ENCODE results near the gene KMT2D.

KMT2D gene

DNA sequence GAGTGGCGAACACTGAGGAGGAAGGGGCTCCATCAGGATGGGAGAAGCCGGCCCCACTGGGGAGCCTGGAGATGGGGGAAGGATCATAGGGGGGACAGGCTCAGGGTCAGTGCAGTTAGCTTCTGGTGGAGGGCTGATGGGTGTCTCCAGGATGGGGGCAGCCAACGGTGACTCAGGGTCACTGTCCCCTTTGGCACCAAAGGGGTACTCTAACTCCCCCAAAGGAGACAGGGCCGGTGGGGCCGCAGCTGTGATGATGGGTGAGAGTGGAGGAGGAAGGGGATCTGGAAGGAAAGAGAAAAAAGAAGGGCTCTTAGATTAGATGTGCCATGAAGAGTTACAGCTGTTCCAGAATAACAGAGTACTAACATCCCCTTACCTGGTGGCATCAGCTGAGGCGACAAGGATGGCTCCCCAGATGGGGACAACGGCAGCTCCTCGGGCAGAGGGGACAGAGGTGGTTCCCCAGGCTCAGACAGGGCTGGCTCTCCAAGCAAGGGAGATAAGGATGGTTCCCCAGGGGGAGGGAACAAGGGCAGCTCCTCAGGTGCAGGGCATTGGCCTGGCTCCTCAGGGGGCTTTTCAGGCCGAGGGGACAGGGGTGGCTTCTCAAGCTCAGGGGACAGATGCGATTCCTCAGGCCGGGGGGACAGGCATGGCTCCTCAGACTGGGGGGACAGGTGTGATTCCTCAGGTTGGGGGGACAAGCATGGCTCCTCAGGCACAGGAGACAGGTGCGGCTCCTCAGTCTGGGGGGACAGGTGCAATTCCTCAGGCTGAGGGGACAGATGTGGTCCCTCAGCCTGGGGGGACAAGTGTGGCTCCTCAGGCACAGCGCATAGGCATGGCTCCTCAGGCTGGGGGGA lies 9.9 kb downstream of the KMT2D start:
- Histone ChIP-seq H3K27me3 (ENCODE audit: insufficient read depth, poor library complexity, severe bottlenecking) (no peaks in the 10 kb centered on the region), H3K27ac (replicated peaks) (no peak overlapping the region), H3K4me3 (replicated peaks; ENCODE audit: insufficient read depth, low read length) (no peak overlapping the region)
- no peak for DNase-seq (ENCODE audit: low read depth in 1 of 2, low spot score in 1 of 2)
- TF ChIP-seq, protein P1, sequence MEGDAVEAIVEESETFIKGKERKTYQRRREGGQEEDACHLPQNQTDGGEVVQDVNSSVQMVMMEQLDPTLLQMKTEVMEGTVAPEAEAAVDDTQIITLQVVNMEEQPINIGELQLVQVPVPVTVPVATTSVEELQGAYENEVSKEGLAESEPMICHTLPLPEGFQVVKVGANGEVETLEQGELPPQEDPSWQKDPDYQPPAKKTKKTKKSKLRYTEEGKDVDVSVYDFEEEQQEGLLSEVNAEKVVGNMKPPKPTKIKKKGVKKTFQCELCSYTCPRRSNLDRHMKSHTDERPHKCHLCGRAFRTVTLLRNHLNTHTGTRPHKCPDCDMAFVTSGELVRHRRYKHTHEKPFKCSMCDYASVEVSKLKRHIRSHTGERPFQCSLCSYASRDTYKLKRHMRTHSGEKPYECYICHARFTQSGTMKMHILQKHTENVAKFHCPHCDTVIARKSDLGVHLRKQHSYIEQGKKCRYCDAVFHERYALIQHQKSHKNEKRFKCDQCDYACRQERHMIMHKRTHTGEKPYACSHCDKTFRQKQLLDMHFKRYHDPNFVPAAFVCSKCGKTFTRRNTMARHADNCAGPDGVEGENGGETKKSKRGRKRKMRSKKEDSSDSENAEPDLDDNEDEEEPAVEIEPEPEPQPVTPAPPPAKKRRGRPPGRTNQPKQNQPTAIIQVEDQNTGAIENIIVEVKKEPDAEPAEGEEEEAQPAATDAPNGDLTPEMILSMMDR (IDR thresholded peaks at IDR 0.05; ENCODE audit: insufficient read depth, low read length): no peak
- TF ChIP-seq, protein P2, sequence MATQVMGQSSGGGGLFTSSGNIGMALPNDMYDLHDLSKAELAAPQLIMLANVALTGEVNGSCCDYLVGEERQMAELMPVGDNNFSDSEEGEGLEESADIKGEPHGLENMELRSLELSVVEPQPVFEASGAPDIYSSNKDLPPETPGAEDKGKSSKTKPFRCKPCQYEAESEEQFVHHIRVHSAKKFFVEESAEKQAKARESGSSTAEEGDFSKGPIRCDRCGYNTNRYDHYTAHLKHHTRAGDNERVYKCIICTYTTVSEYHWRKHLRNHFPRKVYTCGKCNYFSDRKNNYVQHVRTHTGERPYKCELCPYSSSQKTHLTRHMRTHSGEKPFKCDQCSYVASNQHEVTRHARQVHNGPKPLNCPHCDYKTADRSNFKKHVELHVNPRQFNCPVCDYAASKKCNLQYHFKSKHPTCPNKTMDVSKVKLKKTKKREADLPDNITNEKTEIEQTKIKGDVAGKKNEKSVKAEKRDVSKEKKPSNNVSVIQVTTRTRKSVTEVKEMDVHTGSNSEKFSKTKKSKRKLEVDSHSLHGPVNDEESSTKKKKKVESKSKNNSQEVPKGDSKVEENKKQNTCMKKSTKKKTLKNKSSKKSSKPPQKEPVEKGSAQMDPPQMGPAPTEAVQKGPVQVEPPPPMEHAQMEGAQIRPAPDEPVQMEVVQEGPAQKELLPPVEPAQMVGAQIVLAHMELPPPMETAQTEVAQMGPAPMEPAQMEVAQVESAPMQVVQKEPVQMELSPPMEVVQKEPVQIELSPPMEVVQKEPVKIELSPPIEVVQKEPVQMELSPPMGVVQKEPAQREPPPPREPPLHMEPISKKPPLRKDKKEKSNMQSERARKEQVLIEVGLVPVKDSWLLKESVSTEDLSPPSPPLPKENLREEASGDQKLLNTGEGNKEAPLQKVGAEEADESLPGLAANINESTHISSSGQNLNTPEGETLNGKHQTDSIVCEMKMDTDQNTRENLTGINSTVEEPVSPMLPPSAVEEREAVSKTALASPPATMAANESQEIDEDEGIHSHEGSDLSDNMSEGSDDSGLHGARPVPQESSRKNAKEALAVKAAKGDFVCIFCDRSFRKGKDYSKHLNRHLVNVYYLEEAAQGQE (IDR thresholded peaks at IDR 0.05; ENCODE audit: insufficient replicate concordance, low read depth): no peak
- no peak for TF ChIP-seq SPI1 (IDR thresholded peaks at IDR 0.05; ENCODE audit: borderline replicate concordance, low read depth)

DNA sequence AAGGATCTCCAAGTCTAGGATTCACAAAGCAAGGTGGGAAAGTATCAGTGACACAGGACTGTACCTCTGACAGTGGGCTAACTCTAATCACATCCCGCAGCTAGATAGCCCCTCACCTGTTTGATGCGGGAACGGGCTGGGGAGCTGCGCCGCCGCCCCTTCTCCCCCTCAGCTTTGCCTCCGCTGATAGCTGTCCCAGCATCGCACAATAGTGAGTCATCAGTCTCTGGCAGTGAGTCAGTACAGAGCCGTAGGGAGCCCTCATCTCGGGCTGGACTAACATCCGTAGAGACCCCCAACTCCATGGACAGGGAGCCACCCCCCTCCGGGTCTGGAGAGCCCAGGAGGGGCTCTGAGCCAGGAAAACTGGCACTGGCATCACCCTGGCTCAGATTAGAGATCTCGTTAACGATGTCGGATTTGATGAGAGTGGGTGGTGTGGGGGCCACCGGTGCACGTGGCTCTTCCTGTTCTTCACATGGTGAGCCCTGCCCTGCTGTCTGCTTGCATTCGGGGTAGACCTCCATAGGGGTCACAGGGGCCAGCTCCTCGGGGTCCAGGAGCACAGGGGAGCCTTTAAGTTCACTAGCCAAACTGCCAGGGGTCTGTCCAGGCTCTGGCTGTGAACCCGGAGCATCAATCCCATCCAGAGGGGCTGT lies 10.9 kb downstream of the KMT2D start:
- Histone ChIP-seq H3K27me3 (ENCODE audit: insufficient read depth, poor library complexity, severe bottlenecking) (no peaks in the 10 kb centered on the region), H3K27ac (replicated peaks) (no peak overlapping the region), H3K4me3 (replicated peaks; ENCODE audit: insufficient read depth, low read length) (no peak overlapping the region)
- no peak for DNase-seq (ENCODE audit: low read depth in 1 of 2, low spot score in 1 of 2)
- TF ChIP-seq, protein P1 (IDR thresholded peaks at IDR 0.05; ENCODE audit: insufficient read depth, low read length): no peak
- TF ChIP-seq, protein P2 (IDR thresholded peaks at IDR 0.05; ENCODE audit: insufficient replicate concordance, low read depth): no peak
- TF ChIP-seq GABPA (IDR thresholded peaks at IDR 0.05; ENCODE audit: low read depth) (no peak), POLR2AphosphoS5 (IDR thresholded peaks at IDR 0.05; ENCODE audit: low read depth) (no peak), SPI1 (IDR thresholded peaks at IDR 0.05; ENCODE audit: borderline replicate concordance, low read depth) (no peak)

DNA sequence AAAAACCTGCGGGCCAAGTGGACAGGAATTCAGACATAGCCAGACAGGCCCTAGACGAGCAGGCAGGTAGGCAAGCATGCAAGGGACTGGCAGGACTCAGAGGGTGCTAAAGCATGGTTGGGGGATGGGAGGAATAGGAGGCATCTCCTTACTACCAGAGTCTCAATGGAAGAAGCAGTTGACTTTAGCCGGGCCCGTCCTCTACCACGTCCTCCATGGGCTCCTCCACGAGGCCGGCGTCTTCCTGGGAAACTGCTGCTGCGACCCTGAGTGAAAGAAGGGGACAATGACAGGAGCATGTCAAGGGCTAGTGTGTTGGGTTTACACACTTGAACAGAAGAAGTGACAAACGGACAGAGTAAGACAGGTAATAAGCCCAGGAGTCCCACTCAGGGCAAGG lies 11.6 kb downstream of the KMT2D start:
- TF ChIP-seq POLR2AphosphoS5 (IDR thresholded peaks at IDR 0.05; ENCODE audit: low read depth) (no peak), SPI1 (IDR thresholded peaks at IDR 0.05; ENCODE audit: borderline replicate concordance, low read depth) (no peak), GABPA (IDR thresholded peaks at IDR 0.05; ENCODE audit: low read depth) (no peak)
- TF ChIP-seq, protein P2 (IDR thresholded peaks at IDR 0.05; ENCODE audit: insufficient replicate concordance, low read depth): no peak
- TF ChIP-seq, protein P1 (IDR thresholded peaks at IDR 0.05; ENCODE audit: insufficient read depth, low read length): no peak
- DNase-seq (ENCODE audit: low read depth in 1 of 2, low spot score in 1 of 2): no peak
- H3K27ac ChIP-seq (replicated peaks): no peak overlapping the region
- no peaks in the 10 kb centered on the region for H3K27me3 ChIP-seq (ENCODE audit: insufficient read depth, poor library complexity, severe bottlenecking)
- no peak overlapping the region for H3K4me3 ChIP-seq (replicated peaks; ENCODE audit: insufficient read depth, low read length)

Measured in HL-60 (cell line).